GM23248 (cell line): ENCODE data around the gene RABGAP1L.

Source experiments
- EZH2 ChIP-seq: fragments of 200-600 bp; sonication (generic); IDR thresholded peaks from 2 replicates; pipeline ENCODE4 v1.6.1; 2018; ENCODE audit warnings: antibody characterized with exemption, mild to moderate bottlenecking; ENCODE audit not compliant: insufficient read depth, poor library complexity, severe bottlenecking
- EZH2phosphoT487 ChIP-seq: fragments of 200-600 bp; sonication (generic); IDR thresholded peaks from 2 replicates; pipeline ENCODE4 v1.6.1; 2018; ENCODE audit warnings: antibody characterized with exemption, moderate library complexity, mild to moderate bottlenecking, low read depth; ENCODE audit not compliant: insufficient read depth

- TF ChIP-seq EZH2phosphoT487 = no peak
- TF ChIP-seq EZH2 = no peak
Measured at GRCh38 chr1:174953285-174954072, 794.2 kb downstream of the RABGAP1L start.
